Measurements from ENCODE around the gene TEX101.

Gene TEX101

DNA sequence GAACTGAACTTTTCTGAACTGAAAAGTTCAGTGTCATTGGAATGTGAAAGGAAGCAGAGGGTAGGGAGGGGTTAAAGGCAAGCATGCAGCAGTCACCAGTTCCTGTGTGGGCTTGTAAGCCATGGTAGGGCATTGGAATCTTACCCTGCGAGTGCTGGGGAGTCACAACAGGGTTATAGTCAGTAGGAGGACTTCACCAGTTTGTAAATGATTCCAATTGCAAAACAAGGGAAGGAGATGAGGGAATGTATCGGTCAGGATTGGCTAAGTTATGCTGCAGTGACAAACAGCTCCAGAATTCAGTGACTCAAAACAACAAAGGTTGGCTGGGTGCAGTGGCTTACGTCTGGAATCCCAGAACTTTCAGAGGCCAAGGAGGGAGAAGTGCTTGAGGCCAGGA is 37.9 kb downstream of the TEX101 start:
- no peak for DNase-seq

DNA sequence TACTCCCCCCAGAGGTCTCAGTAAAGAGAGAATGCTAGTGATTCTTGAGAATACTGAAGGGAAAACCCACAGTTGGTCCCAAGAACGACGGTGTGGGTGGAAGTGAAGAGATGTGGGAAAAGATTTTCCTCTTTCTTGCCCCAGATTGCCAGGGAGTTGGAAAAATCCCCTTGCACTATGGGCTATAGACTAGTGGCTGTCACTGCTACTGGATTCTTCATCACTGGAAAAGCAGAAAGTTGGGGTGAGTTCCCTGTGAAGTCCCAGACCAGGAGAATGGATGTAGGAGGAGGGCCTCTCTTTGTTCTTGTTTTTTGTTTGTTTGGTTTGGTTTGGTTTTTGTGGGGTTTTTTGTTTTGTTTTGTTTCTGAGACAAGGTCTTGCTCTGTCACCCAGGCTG is 39.3 kb downstream of the TEX101 start:
- no peak for DNase-seq

DNA sequence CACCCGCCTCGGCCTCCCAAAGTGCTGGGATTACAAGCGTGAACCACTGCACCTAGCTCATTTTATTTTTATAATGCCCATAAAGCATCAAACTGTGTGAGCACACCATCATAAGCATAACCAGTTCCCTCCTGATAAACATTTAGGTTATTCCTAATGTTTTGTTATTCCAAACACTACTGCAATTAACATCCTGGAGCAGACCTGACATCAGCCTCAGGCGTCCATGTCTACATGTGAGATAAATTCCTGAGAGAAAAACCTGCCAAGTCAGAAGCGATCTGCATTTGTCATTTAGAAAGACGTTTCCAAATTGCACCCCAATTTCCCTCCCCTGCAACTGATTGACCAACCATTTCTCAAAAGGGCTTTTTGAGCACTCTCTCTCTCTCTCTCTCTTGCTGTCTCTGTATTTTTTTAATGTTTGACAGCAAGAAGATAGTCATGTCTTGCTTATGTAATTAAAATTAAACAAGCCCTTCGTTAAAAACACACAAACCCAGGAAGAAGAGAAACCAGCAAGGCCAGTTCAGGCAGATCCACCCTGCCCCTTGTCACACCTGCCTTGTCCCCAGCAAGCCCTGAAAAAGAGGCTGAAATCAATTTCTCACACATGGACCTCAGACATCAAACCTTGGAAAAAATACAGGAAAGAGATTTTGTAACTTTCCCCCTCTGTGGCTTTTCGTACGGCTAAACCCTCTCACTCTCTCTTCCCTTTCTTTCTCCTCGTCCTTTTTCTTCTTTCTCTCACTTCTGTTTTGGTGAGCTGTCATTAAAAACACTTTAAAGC is 40.8 kb downstream of the TEX101 start:
- no peak for DNase-seq

DNA sequence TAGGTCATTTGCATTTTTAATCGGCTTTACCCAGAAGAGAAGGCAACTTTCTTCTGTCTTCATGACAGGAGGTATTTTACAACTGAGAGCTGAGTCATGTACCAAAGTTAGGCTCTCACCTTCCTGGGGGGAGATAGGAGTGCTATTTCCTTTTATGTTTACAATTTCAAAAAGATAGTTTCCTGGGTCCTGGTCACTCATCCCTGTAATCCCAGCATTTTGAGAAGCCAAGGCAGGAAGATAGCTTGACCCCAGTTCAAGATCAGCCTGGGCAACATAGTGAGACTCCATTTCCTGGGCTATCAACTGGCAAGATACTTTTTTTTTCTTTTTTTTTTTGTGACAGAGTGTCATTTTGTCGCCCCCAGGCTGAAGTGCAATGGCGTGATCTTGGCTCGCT is 43.1 kb downstream of the TEX101 start:
- no peak for DNase-seq

DNA sequence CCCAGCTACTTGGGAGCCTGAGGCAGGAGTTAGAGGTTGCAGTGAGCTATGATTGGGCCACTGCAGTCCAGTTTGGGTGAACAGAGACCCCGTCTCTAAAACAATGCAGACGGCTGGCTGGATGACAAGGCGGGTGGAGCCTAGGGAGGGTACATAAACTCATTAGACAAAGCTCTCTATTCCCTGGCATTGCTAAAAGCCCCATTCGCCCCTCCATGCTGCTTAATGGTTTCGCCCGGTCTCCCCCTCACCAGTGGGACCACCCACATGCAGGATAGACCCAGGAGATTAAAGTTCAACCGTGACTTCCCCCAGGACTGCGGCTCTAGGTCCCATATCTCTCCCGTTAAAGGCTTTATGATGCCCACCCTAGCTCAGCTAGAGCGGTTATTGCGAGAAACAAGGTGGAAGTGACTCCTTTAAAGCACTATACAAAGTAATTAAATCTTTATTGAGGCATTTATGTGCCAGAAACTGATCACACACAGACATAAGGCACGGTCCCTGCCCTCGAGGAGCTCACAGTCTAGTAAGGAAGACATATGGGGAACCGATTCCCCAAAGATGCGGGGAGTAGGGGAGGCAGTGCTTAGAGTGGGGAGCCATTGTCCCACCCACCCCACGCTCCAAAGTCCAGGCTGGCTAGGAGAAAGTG is 45.8 kb downstream of the TEX101 start:
- DNase-seq: no peak

DNA sequence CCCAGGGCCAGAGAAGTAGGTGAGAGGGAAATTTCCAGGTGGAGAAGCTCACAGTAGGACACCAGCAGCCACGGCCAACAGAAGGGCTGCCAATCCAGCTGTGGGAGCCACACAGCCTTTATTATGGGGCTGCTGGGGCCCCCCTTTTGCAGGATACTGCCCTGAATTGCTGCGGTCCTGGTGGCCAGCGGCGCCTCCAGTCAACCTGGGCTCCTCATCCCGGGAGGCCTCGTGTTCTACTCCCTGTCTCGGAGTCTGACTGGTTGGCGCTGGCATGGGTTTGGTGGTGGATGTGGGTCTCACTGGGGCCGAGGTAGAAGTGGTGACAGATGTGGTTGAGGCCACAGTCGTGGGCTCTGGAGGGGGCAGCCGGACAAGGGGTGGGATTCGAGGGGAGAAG is 46.6 kb downstream of the TEX101 start:
- DNase-seq: no peak

DNA sequence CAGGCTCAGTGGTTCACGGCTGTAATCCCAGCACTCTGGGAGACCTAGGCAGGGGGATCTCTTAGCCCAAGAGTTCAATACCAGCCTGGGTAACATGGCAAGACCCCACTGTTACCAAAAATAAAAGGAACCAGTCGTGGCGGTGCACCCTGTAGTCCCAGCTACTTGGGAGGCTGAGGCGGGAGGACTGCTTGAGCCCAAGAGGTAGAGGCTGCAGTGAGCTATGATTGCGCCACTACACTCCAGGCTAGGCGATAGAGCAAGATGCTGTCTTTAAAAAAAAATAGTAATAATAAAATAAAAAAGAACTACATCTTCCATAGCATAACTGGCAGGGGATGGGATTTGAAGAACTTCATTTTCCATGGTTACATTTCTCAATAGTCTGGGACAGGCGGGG is 47.7 kb downstream of the TEX101 start:
- DNase-seq: no peak

DNA sequence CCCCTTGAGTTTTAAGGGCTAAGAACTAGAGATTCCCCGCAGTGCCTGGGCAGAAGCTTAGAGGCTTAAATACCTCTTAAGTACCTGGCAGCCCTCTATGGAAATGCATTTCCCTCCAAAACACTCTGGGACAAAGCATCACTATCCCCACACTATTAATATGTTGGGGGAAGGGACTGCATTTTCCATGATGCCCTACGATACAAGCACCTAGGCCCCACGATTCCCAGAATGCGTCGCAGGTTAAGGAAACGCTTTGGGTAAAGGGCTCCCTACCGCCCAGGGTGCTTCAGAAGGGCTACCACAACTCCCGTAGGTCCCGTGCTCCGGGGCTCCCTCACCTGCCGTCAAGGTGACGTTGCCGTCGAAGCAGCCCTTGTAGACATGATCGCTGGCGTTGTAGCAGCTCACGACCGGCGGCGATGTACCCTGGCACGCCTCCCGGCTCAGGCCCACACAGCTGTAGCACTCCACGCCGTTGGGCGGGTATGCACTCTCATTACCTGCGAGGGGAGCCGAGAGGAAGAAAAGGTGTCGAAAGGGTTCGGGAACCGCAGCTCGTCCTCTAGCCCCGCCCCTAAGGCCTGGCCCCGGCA is 48.2 kb downstream of the TEX101 start:
- DNase-seq: no peak

DNA sequence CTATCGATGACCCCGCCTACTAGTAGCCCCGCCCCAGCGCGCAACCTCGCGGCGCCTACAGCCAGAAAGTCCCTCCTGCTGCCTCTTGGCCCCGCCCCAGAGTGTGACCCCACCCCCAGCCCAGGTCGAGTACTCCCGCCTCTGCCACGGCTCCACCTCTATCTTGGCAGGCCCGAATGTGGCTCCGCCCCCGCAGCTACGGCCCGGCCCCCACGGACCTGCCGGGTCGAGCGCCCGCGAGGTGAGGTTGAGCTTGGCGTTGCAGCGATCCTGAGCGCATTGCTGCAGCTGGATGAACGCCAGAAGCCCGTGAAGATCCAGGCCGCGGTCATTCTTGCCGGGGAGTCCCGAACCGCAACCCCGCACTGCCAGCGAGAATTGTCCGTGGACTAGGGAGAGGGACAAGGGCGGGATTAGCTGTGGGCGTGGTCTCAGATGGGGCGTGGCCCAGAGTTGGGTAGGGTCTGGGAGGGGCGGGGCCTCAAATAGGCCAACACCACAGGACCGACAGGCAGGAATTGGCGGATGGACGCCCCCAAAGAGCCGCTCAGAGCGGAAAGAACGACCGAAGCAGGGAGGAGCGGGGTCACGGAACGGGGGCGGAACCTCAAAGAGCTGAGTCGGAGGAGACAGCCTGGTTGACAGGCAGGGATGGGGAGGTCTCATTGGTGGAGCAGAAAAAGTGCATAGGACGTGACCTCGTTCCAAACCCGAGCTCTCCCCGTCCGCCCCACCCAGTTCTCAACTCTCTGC is 48.9 kb downstream of the TEX101 start:
- peak; percentile 57 for DNase-seq

DNA sequence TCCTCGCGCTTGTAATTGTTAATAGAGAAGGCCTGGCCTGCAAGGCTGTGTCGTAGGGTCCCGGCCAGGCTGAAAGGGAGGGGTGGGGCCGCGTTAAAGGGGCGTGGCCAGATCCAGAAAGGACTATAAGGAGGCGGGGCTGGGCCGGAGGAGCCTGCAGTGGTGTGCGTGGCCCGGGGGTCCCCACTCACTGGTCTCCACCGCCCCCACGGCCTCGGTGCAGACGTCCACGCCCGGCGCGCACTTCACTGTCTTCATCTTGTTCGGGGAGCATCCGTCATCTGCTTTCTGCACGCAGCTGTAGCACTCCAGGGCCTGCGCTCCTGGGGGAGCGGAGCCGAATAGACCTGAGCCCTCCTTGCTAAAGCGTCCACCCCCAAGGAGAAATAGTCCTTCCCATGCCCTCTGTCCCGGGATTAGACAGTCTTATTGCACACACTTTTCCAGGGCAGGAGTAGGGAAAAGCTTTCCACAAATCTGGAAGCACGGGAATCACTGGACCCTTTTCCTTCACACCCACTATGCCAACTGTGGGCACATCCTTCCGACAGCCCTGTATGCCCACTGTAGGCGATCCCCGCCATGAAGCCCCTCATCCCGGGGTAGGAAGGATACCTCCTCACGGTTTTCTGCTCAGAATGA is 49.6 kb downstream of the TEX101 start:
- DNase-seq: no peak

DNA sequence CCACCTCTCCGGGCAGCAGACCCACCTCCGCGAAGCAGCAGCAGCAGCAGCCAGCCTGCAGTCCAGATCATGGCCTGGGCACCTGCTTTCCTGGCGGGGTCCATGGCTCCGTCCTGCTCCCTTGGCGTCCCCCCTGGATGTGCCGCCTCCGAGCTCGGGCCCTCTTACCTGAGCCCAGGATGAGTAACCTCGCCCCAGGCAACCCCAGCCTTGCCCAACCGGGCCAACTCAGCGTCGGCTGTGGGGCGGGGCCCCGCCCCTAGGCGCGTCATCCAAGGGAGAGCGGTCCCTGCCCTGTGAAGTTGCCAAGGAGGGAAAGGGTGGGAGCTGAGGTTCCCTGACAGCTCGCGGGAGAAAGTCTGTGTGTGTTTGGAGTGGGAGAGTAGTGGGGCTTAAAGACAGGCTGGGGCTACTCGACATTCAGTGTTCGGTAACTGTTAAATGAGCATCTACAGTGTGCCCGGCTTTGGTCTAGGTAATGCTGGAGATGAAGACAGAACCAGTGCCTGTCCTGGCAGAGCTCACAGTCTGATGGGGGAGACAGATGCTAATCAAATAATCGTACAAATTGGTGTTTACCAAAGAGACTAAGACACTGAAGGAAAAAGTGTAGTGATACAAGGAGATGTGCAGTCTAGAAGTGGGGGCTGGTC is 50.9 kb downstream of the TEX101 start, which contains the start of gene LYPD3:
Gene LYPD3 (minus strand): TSS at position 141 of the 653 bp plus-strand sequence. CDS start 37 bp downstream, at position 104.
- DNase-seq: no peak

DNA sequence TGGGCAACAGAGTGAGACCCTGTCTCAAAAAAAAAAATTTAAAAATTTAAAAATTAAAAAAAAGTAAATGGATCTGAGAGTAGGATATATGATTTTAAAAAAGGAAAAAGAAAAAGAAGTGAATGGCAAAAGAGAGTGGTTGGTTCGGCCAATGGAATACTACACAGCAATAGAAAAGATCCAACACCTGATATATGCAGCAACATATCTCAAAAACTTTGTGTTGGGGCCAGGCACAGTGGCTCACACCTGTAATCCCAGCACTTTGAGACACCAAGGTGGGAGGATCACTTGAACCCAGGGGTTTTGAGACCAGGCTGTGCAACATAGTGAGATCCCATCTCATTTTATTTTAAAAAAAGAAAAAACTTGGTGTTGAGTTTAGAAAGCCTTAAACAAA is 52.1 kb downstream of the TEX101 start:
- no peak for DNase-seq

DNA sequence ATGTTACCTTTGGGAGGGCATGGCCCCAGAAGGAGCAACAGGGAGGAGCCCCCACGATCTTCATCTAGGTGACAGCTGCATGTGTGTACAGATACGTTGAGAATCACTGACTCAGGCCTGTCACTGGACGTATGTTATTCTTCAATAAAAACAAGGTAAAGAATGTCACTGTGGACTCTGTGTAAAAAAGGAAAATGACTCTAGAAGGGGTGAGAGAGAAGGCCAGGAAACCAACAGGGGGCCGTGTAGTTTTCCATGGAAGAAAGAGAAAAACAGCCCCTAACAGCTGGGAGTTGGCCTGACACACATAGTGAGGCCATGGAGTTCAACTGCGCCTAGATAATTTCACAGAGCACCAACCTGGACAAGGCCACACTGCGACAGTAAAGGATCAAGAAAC is 52.6 kb downstream of the TEX101 start:
- DNase-seq: no peak

DNA sequence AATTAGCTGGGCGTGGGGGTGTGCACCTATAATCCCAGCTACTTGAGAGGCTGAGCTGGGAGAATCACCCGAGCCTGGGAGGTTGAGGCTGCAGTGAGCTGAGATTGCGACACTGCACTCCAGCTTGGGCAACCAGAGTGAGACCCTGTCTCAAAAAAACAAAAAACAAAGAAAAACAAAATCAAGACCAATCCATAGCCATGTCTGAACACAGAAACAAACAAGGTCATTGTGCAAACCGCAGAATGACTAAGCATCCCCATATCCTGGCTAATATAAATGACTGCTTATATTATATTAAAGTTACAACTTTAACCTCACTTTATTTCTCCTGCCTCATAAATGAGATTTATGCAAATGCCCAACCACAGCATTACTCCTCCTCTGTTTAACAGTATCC is 53.0 kb downstream of the TEX101 start:
- DNase-seq: no peak
